B cell (primary cell): Measurements from ENCODE around the gene MAML3. TPM values are rescaled to one million over a fixed set of nuclear protein-coding genes. Genes with fewer than 3 reads are reported as not detected.

Experiments
- ATAC-seq: fragments of 200-7000 bp; cut with Tn5 transposase; one replicate; pipeline ENCODE4 v1.10.0; 2021; ENCODE audit warnings: low read depth, mild to moderate bottlenecking, moderate number of reproducible peaks, moderate library complexity
- CTCF ChIA-PET: fragments of 350-600 bp; sonication (Branson Sonifier 250); formaldehyde crosslinking; loops from one replicate; lab custom pipeline; 2021; ENCODE audit warnings: antibody characterized with exemption, inconsistent platforms; lab: Charles Lee
- POLR2A ChIA-PET: fragments of 350-600 bp; sonication (Branson Sonifier 250); formaldehyde crosslinking; loops from one replicate; lab custom pipeline; 2021; ENCODE audit warnings: antibody characterized with exemption; lab: Charles Lee
- DNase-seq: peaks from one replicate; pipeline ENCODE4 v3.0.0; 2013
- H2AFZ ChIP-seq: 2 replicates; pipeline ENCODE4 v1.6.1; 2012; ENCODE audit warnings: mild to moderate bottlenecking, low read depth, low read length; ENCODE audit not compliant: insufficient read depth, poor library complexity, severe bottlenecking
- H3K27ac ChIP-seq, 2 donors: 1 replicate in 1 of 2; 2 replicates in 1 of 2; pipeline ENCODE4 v1.5.1; 2012 to 2013; ENCODE audit warnings: low read length in 2 of 2, mild to moderate bottlenecking in 2 of 2, moderate library complexity in 1 of 2
- H3K27me3 ChIP-seq, 4 experiments: fragments of 200-600 bp in 1 of 4; sonication (generic) in 1 of 4; replicated peaks in 1 of 4; 1 replicate in 2 of 4; 2 replicates in 2 of 4; pipeline versions ENCODE4 v1.6.1 to v1.7.0; 2013 to 2016; ENCODE audit warnings: low read length in 3 of 4, mild to moderate bottlenecking in 2 of 4, mixed read lengths in 1 of 4, moderate library complexity in 1 of 4; ENCODE audit not compliant: insufficient read depth in 4 of 4, control insufficient read depth in 3 of 4; ENCODE audit errors: control extremely low read depth in 1 of 4
- H3K36me3 ChIP-seq, 2 experiments: replicated peaks in 1 of 2; 1 replicate in 1 of 2; 2 replicates in 1 of 2; pipeline versions ENCODE4 v1.6.1 to v1.7.1; 2013; ENCODE audit warnings: low read length in 1 of 2; ENCODE audit not compliant: insufficient read depth in 2 of 2, control insufficient read depth in 1 of 2; ENCODE audit errors: control extremely low read depth in 1 of 2, extremely low read depth in 1 of 2
- H3K4me1 ChIP-seq, 2 donors: fragments of 200-600 bp in 1 of 2; sonication (generic) in 1 of 2; 1 replicate in 1 of 2; 2 replicates in 1 of 2; pipeline versions ENCODE4 v1.5.1 to v1.6.1; 2013 to 2017; ENCODE audit warnings: low read length in 2 of 2; ENCODE audit not compliant: control insufficient read depth in 2 of 2, insufficient read depth in 2 of 2
- H3K4me2 ChIP-seq: replicated peaks from 2 replicates; pipeline ENCODE3; 2012; ENCODE audit warnings: mild to moderate bottlenecking, low read depth, low read length; ENCODE audit not compliant: poor library complexity, severe bottlenecking
- H3K4me3 ChIP-seq, 5 experiments: fragments of 200-600 bp in 1 of 5; sonication (generic) in 1 of 5; 1 replicate in 3 of 5; 2 replicates in 2 of 5; pipeline versions ENCODE4 v1.5.1 to v1.7.0; 2011 to 2016; ENCODE audit warnings: low read length in 4 of 5, mild to moderate bottlenecking in 4 of 5, low read depth in 2 of 5, control low read depth in 1 of 5, moderate library complexity in 1 of 5; ENCODE audit not compliant: insufficient read depth in 1 of 5; ENCODE audit errors: control extremely low read depth in 1 of 5, extremely low read depth in 1 of 5
- H3K79me2 ChIP-seq: fragments of 200-600 bp; sonication (generic); one replicate; pipeline ENCODE4 v1.6.0; 2016; ENCODE audit warnings: low read length; ENCODE audit not compliant: control insufficient read depth, insufficient read depth
- H3K9ac ChIP-seq: fragments of 200-600 bp; sonication (generic); 2 replicates; pipeline ENCODE4 v1.6.1; 2017; ENCODE audit warnings: mild to moderate bottlenecking, low read length, moderate library complexity
- H3K9me3 ChIP-seq, 3 donors: one replicate each; pipeline versions ENCODE4 v1.6.1 to v1.7.1; 2013; ENCODE audit warnings: low read length in 2 of 3; ENCODE audit not compliant: control insufficient read depth in 2 of 3, insufficient read depth in 1 of 3; ENCODE audit errors: control extremely low read depth in 1 of 3
- H4K20me1 ChIP-seq: 2 replicates; pipeline ENCODE4 v1.6.0; 2012; ENCODE audit warnings: mild to moderate bottlenecking, low read length; ENCODE audit not compliant: insufficient read depth, control insufficient read depth, poor library complexity, severe bottlenecking
- H3K27ac Mint-ChIP-seq: one replicate; pipeline ENCODE4 v1.8.0; 2021; ENCODE audit warnings: mixed read lengths
- H3K27me3 Mint-ChIP-seq: one replicate; pipeline ENCODE4 v1.8.0; 2021; ENCODE audit warnings: mixed read lengths
- H3K4me1 Mint-ChIP-seq: one replicate; pipeline ENCODE4 v1.8.0; 2021; ENCODE audit warnings: mixed read lengths
- H3K4me3 Mint-ChIP-seq: one replicate; pipeline ENCODE4 v1.8.0; 2021; ENCODE audit warnings: mixed read lengths
- H3K9me3 Mint-ChIP-seq: one replicate; pipeline ENCODE4 v1.8.0; 2022; ENCODE audit warnings: mixed read lengths; ENCODE audit not compliant: insufficient read depth
- CTCF ChIP-seq: fragments of 200-600 bp; IDR thresholded peaks from one replicate; pipeline ENCODE4 v1.8.0; 2022; ENCODE audit warnings: antibody characterized with exemption, mild to moderate bottlenecking
- EZH2 ChIP-seq: IDR thresholded peaks from 2 replicates; pipeline ENCODE4 v1.6.1; 2012; ENCODE audit warnings: borderline replicate concordance, low read depth, mild to moderate bottlenecking, moderate library complexity, low read length; ENCODE audit not compliant: insufficient read depth, poor library complexity, severe bottlenecking
- WGBS: methylation state at CpG from one replicate; pipeline ENCODE4 v1.1.5; 2013; ENCODE audit warnings: missing lambda C conversion rate; ENCODE audit not compliant: insufficient coverage; 5-methylcytosine and 5-hydroxymethylcytosine counted together
- intact Hi-C: fragments of 100-400 bp; cut with micrococcal nuclease; formaldehyde crosslinking; loops from one replicate; pipeline ENCODE4 v1.10.0; 2022
- polyA plus RNA-seq: library from polyadenylated mRNA; depleted of rRNA; stranded (reverse); fragments of >200 nt; gene quantifications from 2 replicates; pipeline ENCODE4 v1.2.3, GENCODE V29; 2012
- total RNA-seq, 2 donors: library from RNA; stranded (reverse); fragments of 120-200 nt in 1 of 2; gene quantifications; 1 replicate in 1 of 2; 2 replicates in 1 of 2; pipeline versions ENCODE4 v1.2.3 to v1.2.4, GENCODE V29; 2013 to 2022

MAML3 gene
- total and polyA plus RNA-seq, 2 donors (not counting 1 experiment from before 2014, with no cell fraction given) = 0.94 to 5.3 TPM

- POLR2A ChIA-PET = no interaction called here
- H3K27ac Mint-ChIP-seq = no peak overlapping the region
- Histone ChIP-seq H2AFZ (no peak overlapping the region), H3K79me2 (no peaks in the 10 kb centered on the region), H3K27ac (no peak overlapping the region), H3K4me3 (no peak overlapping the region), H3K27me3 (peaks cover 0 to 6% (median 0%) of the 10 kb centered on the region in 4 experiments), H3K9me3 (no peaks in the 10 kb centered on the region), H3K9ac (no peak overlapping the region), H3K4me1 (no peaks in the 10 kb centered on the region), H3K4me2 (no peak overlapping the region), H3K36me3 (no peaks in the 10 kb centered on the region), H4K20me1 (no peaks in the 10 kb centered on the region)
- DNase-seq (no peak), ATAC-seq (no peak)
- CTCF ChIA-PET = no interaction called here
- peaks cover 2% of the 10 kb centered on the region for H3K4me1 Mint-ChIP-seq
- TF ChIP-seq EZH2 (no peak), CTCF (no peak)
- intact Hi-C loops = no loop called here
- H3K27me3 Mint-ChIP-seq = peaks cover 18% of the 10 kb centered on the region
- no peak overlapping the region for H3K4me3 Mint-ChIP-seq
- WGBS = no CpG with 5 or more reads among the region's 6 CpGs
- no peaks in the 10 kb centered on the region for H3K9me3 Mint-ChIP-seq
These were observed 122.9 kb downstream of the MAML3 start for GRCh38 chr4:140031061-140031460.

- Mint-ChIP-seq H3K27me3 (peaks cover 18% of the 10 kb centered on the region), H3K27ac (no peak overlapping the region), H3K4me1 (peaks cover 2% of the 10 kb centered on the region), H3K4me3 (no peak overlapping the region), H3K9me3 (no peaks in the 10 kb centered on the region)
- ChIA-PET POLR2A (no interaction called here), CTCF (no interaction called here)
- Histone ChIP-seq H3K4me1 (no peaks in the 10 kb centered on the region), H3K4me3 (no peak overlapping the region), H3K9ac (no peak overlapping the region), H3K79me2 (no peaks in the 10 kb centered on the region), H3K9me3 (no peaks in the 10 kb centered on the region), H3K27ac (no peak overlapping the region), H3K36me3 (no peaks in the 10 kb centered on the region), H3K4me2 (no peak overlapping the region), H4K20me1 (no peaks in the 10 kb centered on the region), H2AFZ (no peak overlapping the region), H3K27me3 (peaks cover 0 to 6% (median 0%) of the 10 kb centered on the region in 4 experiments)
- WGBS = 100% methylated on average over 4 of the region's 6 CpGs
- no peak for DNase-seq
- intact Hi-C loops = no loop called here
- ATAC-seq = no peak
- TF ChIP-seq EZH2 (no peak), CTCF (no peak)
These were observed 125.1 kb downstream of the MAML3 start for GRCh38 chr4:140028676-140029517.
